Ishikawa (cell line): ENCODE results near the gene RTF1.

Source experiments
- CEBPB ChIP-seq: IDR thresholded peaks from 2 replicates; pipeline ENCODE4 v1.6.1; 2012
- EP300 ChIP-seq: IDR thresholded peaks from 2 replicates; pipeline ENCODE4 v1.6.1; 2012; ENCODE audit warnings: borderline replicate concordance
- RAD21 ChIP-seq: IDR thresholded peaks from 2 replicates; pipeline ENCODE4 v1.6.1; 2012; ENCODE audit warnings: low read depth
- TAF1 ChIP-seq: IDR thresholded peaks from 2 replicates; pipeline ENCODE4 v1.6.1; 2012; ENCODE audit warnings: low read depth, mild to moderate bottlenecking
- YY1 ChIP-seq: IDR thresholded peaks from 2 replicates; pipeline ENCODE4 v1.6.1; 2012; ENCODE audit warnings: low read depth

GRCh38 chr15:41483519-41483918, 66.6 kb downstream of the RTF1 start:
- TF ChIP-seq CEBPB (no peak), EP300 (no peak), YY1 (no peak), TAF1 (no peak), RAD21 (no peak)
